ENCODE data around the gene DIP2C.
A peak's percentile ranks its signal among the peaks of the same experiment; 100 is the strongest.
"Not testable (repeated sequence)": the region's sequence is repeated elsewhere in the genome, so short reads cannot be mapped to it uniquely, and the experiment has no call there.

DIP2C gene

DNA sequence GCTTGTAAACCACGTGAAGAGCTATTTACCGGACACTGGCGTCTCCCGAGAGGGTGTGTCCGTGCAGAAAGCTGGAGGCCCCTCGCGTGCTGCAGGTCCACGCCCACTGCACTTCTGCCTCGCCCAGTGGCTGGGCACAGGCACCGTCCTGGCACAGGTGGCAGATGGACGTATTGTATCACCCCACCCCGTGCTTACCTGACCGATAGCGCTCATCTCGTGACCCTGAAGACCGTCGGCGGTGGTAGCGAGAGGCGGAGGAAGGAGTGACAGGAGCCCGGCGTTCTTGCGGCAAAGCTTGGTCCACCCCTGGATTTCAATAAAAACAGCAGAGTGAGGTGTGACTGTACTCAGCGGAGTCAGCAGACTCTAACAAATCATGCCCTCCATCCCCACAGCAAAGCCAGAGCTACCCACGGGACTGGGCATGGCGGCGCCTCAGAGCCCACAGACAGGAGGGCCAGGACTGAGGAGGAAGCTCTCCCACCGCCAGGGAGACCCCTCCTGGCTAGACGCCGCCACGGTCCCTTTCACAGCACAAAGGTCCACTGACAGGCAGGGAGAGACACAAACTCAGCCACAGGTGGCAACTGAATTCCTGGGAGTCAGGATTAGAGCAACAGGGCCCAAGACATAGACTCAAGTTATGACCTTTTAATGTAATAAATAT lies 217.1 kb downstream of the DIP2C start:
- no peak for DNase-seq (ENCODE audit: low read depth, low spot score)
- no peak overlapping the region for H3K4me3 ChIP-seq (ENCODE audit: low read length)

DNA sequence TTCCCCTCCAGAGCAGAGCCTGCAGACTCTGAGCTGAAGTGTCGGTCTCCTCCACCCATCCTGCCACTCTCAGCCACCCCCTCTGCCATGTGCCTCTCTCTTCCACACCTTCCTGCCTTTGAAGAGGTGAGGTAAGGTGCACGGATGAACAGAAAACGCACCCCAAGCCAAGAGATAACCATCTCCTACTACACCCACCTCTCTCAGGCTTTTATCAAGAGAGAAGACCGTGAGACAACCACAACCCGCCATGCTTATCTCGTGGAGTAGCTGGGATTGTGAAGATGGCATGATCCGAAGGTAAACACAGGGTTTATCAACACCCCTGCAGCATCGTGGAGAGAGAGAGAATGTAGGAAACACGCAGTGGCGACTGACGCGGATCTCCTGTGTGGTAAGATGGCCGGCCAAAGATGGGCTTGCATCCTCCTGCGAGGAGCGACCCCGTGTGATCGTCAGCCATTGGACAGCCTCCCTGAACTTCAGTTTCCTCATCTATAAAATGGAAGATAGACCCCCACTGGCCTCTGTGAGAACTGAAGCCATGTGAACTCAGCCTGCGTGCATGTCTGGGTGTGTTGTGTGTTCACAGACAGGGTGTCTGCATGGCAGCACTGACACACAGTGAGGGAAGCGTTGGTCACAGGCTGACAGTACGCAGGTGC lies 219.0 kb downstream of the DIP2C start:
- DNase-seq (ENCODE audit: low read depth, low spot score) = peak; percentile 73
- H3K4me3 ChIP-seq (ENCODE audit: low read length) = peak overlapping the region; percentile 44

DNA sequence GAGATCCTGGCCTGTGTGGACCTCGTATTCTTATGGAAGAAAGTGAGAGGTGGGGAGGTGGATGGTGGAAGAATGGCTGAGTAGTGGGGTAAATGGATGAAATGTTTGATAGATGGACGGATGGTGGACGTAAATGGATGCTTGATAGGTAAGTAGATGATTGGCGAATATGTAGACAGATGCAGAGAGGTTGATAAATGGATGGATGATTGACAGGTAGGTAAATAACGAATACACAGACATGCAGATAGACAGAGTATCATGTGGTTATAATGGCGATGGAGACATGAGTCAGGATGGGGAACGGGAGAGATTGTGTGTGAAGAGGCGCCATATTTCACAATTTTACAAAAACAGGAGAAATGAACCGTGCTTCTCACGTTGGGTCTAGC lies 219.5 kb downstream of the DIP2C start:
- peak overlapping the region; percentile 44 for H3K4me3 ChIP-seq (ENCODE audit: low read length)
- no peak for DNase-seq (ENCODE audit: low read depth, low spot score)

DNA sequence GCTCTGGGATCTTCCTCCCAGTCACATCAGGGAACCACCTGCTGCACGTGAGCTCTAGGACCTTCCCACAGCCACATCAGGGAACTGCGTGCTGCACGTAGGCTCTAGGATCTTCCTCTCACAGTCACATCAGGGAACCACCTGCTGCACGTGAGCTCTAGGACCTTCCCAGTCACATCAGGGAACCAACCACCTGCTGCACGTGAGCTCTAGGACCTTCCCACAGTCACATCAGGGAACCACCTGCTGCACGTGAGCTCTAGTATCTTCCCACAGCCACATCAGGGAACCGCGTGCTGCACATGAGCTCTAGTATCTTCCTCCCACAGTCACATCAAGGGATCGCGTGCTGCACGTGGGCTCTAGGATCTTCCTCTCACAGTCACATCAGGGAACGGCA lies 229.7 kb downstream of the DIP2C start:
- H3K4me3 ChIP-seq (ENCODE audit: low read length) = no peak overlapping the region
- no peak for DNase-seq (ENCODE audit: low read depth, low spot score)

DNA sequence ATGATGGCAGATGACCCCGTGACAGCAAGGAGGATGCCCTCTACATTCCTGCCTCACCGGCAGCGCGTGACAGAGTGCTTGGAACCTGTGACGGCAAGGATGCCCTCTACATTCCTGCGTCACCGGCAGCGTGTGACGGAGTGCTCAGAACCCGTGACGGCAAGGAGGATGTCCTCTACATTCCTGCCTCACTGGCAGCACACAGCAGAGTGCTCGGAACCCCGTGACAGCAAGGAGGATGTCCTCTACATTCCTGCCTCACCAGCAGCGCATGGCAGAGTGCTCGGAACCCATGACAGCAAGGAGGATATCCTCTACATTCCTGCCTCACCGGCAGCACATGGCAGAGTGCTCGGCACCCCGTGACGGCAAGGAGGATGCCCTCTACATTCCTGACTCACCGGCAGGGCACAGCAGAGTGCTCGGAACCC lies 231.0 kb downstream of the DIP2C start:
- H3K4me3 ChIP-seq (ENCODE audit: low read length) = no peak overlapping the region
- DNase-seq (ENCODE audit: low read depth, low spot score) = no peak

DNA sequence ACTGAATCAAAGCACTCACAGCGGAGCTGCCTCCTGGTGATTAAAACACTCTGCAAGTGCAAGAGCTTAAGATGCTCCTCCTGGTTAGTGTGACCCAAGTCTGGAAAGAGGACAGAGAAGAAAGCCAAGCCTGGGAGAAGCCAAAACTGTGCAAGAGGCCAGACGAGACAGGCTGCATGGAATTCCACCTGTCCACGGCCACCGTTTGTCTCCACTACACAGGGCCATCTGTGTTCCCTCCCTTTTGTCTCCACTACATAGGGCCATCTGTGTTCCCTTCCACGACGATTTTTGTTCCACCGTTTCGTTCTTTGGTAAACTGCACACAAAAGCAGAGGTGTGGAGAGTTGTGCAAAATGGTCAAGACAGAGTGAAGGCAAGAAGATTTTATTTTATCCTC lies 233.0 kb downstream of the DIP2C start:
- no peak for DNase-seq (ENCODE audit: low read depth, low spot score)
- H3K4me3 ChIP-seq (ENCODE audit: low read length) = no peak overlapping the region

DNA sequence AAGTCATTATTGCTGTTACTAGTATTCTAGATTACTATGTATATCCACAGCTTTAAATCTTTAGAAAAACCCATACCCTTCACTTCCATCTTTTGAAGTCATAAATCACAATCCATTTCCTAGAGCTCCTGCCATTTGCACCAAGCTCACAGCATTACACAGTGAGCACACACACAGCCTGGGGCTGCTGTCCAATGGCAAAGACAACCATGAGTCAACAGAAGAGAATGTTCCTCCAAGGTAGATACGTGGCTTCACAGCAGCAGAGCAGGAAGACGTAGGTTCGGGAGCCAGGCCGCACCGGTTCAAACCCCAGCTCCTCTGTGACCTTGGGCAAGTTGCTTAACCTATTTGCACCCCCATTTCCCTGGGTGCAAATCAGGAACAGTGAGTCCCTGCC lies 234.6 kb downstream of the DIP2C start:
- no peak overlapping the region for H3K4me3 ChIP-seq (ENCODE audit: low read length)
- DNase-seq (ENCODE audit: low read depth, low spot score) = no peak

DNA sequence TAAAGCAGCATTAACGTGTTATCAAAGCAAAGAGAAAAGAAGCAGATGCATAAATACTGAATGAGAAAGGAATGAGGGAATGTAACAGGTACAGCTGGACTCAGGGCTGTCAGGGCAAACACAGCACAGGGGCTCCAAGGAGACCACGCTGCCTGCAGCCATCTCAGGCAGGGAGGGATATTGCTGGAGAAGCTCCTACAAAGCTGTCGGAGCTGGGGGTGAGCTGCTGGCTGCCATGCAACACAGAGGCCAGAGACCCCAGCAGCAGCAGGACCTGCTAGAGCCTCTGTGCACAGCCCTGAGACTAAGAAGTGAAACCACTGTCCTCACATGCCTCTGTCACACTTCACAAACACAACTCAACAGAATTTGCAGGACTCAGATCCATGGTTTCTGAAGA lies 235.8 kb downstream of the DIP2C start:
- no peak for DNase-seq (ENCODE audit: low read depth, low spot score)
- H3K4me3 ChIP-seq (ENCODE audit: low read length) = no peak overlapping the region

DNA sequence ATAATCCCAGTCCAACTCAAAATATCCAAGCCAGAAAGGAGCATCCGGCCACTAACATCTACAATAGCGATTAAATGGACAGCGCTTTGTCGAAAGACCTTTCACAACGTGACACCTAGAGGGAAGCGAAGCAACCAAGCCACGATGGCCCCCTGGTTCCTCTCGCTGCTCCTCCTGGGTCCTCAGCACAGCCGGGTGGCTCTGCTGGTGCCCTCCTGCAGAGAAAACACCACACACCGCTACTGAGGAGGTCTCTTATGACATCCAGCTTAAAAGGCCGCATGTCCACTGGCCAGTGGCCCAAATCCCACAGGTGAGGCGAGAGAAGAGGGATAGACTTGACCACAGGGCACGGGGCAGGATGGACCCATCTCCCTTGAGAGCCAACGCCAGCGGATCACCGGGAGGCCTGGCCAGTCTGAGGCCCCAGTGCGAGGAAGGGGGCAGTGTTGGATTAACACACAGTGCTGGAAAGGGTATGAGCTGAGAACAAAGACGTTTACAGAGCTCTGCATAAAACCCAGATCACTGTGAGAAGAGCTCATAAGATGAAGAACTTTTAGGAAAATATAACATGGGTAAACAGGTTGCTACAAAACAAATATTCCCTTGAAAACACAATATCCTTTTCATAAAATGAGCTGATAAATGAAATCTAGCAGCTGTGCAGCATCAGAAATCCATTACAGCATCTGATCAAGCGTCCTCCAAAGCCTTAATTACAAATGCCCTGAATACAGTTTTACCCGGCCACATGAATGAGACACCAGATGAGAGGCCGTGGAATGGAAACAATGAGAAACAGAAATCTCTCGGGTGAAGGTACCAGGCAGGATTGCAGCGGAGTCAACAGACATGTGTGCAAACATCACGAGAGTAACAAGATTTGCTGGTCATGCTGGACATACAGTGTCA lies 236.7 kb downstream of the DIP2C start:
- no peak overlapping the region for H3K4me3 ChIP-seq (ENCODE audit: low read length)
- DNase-seq (ENCODE audit: low read depth, low spot score) = no peak

DNA sequence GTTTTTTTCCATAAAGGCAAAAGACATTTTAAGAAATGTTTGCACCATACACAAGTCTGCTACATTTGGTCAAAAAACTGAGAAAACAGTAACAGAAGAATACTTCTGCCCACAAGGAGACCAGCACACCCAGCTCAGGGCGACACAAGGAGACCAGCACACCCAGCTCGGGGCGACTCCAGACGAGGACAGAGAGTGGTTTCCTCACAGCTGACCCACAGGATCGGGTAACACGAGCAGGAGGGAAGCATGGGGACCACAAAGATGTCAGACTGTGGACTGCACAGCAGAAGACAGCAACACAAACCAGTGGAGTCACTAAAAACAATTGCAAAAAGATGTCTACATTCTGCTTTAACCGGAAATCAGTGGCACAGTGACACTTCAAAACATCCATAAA lies 237.6 kb downstream of the DIP2C start:
- H3K4me3 ChIP-seq (ENCODE audit: low read length) = no peak overlapping the region
- no peak for DNase-seq (ENCODE audit: low read depth, low spot score)

DNA sequence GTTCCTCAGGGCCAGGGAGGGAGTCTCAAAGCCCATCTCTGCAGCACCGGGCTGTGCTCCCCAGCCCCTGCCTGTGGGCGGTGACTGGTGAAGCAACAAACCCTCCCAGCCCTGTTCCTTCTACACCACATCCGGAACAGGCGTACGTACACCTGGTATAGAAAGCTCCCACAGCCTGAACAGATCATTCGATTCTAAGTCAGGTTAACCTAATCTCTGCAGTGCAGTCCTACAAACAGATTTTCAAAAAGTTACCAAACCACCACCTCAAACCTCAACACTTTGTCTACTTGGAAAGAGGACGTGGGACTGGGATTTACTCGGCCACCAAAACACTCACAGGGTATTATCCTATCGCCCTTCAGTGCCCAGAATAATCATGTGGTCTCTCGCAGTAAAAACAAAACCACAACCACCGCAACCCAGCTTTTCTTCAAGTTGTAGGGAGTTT lies 238.4 kb downstream of the DIP2C start:
- peak; percentile 97 for DNase-seq (ENCODE audit: low read depth, low spot score)
- H3K4me3 ChIP-seq (ENCODE audit: low read length) = no peak overlapping the region

DNA sequence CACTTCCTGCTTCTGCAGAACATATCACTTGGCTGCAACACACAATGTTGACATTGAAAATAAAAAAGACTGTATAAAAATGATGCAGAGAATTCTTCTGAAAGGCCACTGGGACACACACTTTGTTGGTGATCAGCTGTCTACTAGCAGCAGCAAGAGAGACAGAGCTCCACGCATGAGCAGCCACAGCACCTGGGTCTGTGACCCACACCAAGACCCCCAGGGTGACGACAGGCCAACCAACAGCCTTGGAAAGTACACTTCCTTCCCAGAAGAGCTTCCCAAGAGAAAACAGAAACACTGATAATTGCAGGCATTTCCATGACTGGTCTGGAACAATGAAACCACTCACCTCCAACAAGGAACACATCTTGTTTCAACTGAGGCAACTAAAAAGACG lies 239.0 kb downstream of the DIP2C start:
- no peak overlapping the region for H3K4me3 ChIP-seq (ENCODE audit: low read length)
- DNase-seq (ENCODE audit: low read depth, low spot score) = no peak

DNA sequence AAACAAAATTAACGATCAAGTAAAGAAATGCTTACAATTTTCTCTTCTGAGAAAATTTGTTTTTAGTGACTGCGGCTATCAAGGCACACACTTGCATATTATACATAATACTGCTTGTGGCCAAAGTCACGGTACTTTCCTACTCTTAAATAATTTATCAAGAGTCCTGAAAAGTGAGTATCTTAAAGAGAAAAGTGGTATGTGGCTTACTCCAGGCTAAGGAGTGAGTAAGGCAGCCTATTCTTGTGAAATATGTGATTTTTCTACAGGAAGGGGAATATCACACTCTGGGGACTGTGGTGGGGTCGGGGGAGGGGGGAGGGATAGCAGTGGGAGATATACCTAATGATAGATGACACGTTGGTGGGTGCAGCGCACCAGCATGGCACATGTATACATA lies 240.1 kb downstream of the DIP2C start:
- H3K4me3 ChIP-seq (ENCODE audit: low read length); DNase-seq (ENCODE audit: low read depth, low spot score): not testable (repeated sequence)

DNA sequence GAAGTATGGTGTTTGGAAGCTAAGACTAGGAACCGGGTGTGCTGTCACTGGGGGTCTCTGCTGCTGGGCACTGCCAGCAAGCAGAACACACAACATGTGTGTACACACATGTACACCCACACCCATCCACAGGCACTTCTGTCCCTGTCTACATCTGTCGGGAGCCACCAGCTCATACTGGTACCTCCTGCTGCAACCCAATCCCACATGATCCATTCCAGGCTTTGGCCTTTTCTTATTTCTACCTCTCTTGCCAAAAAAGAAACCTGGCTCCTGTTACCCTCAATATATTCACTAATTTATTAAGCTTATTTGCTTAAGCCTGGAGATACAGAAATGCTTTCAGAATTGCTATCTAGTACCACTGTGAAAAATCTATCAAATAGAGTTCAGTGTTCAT lies 246.0 kb downstream of the DIP2C start:
- no peak for DNase-seq (ENCODE audit: low read depth, low spot score)
- H3K4me3 ChIP-seq (ENCODE audit: low read length) = no peak overlapping the region

DNA sequence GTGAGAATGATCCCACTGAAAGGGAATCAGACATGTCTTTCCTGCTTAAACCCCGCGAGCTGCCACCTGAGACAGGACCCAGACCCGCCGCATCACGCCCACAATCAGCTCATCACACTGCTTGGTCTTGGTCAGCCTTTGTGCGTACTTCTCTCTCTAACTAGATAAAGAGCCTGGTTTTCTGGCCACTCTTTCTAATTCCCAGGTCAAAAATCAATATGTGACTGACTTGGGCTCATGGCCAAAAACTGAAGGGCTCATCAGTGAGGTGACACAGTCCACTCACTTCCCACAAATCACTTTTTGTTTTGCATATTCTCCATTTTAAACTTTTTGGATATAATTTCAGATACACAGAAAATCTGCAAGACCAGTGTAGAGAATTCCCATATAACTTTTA lies 247.3 kb downstream of the DIP2C start:
- H3K4me3 ChIP-seq (ENCODE audit: low read length) = no peak overlapping the region
- no peak for DNase-seq (ENCODE audit: low read depth, low spot score)

DNA sequence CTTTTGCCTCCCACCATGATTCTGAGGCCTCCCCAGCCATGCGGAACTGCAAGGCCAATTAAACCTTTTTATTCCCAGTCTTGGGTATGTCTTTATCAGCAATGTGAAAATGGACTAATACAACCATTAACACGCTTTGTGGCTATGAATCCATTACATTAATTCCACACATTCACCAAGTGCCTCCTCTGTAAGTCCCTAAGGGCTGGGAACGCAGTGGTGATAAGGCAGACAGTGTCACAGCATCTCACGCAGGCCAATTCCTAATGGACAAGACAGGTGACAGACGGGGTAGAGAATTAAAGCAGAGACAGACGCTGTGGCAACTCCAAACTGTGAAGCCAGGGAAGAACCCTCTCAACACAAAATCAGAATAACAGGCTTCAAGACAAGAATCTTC lies 247.8 kb downstream of the DIP2C start:
- no peak for DNase-seq (ENCODE audit: low read depth, low spot score)
- H3K4me3 ChIP-seq (ENCODE audit: low read length) = no peak overlapping the region

DNA sequence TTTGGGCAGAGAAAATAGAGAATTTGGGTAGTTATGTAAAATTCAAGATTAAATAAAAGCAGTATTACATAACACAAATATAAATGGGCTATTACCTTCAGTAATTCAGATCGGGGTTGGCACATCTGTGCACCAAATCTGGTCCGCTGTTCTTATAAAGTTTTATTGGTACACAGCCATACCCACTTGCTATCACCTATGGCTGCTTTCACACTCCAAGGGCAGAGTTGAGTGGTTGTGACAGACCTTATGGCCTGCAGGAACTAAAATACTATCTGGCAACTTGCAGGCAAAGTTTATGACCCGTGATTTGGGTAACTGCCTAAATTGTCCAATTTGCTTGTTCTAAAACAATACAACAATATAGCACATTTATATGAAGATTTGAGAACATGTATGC lies 249.3 kb downstream of the DIP2C start:
- no peak overlapping the region for H3K4me3 ChIP-seq (ENCODE audit: low read length)
- no peak for DNase-seq (ENCODE audit: low read depth, low spot score)

DNA sequence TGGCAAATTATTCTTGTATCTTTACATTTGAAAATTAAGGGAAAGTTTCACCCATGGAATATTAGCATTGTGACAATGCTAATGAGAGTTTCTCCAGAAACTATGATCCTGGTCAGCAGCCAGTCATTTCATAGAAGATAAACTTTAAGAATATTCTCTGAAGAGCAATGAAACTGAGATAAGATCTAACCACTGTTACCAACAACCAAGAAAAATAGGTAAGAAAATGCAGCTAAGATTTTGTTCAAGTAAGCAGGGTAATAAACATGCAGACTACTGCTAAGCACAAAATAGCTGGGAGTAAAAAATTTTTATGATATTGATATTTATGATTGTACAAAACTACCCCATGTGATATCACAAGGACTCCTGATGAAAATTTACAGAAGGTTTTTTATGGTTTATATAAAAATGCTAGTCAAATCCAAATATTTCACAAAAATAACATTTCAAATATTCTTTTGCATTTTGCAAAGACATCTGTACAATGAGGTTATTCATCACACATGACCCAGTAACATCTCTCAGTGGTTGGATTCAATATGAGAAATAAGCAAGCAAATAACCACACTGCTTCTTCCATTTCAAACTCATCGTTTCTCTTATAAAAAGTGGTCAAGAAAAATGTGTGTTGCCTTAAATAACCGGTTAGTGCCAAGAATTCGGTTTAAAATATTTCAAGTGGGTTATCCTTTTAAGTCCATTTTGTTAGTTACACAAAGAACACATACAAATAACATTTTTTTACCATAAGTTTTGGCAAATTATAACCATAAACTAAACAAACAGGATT lies 251.6 kb downstream of the DIP2C start:
- no peak overlapping the region for H3K4me3 ChIP-seq (ENCODE audit: low read length)
- no peak for DNase-seq (ENCODE audit: low read depth, low spot score)

DNA sequence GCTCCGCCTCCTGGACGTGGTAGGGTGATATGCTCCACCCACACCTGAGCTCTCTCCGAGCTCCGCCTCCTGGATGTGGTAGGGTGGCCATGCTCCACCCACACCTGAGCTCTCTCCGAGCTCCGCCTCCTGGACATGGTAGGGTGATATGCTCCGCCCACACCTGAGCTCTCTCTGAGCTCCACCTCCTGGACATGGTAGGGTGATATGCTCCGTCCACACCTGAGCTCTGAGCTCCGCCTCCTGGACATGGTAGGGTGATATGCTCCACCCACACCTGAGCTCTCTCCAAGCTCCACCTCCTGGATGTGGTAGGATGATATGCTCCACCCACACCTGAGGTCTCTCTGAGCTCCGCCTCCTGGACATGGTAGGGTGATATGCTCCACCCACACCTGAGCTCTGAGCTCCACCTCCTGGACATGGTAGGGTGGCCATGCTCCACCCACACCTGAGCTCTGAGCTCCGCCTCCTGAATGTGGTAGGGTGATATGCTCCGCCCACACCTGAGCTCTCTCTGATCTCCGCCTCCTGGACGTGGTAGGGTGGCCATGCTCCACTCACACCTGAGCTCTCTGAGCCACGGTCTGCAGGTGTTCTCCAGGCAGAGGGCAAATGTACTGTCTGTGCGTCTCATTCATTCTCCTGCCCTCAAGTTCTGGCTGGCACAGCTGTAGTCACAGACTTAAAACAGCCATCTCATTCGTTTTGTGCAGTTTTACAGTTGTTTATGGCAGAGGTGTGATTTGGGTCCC lies 252.4 kb downstream of the DIP2C start:
- DNase-seq (ENCODE audit: low read depth, low spot score) = no peak
- H3K4me3 ChIP-seq (ENCODE audit: low read length) = no peak overlapping the region

Measured in Jurkat, Clone E6-1 (cell line).